Fibroblast of lung (primary cell): ENCODE measurements around the gene ADAM33.

Source experiments
- CTCF ChIP-seq, 2 donors: IDR thresholded peaks in 1 of 2; conservative IDR thresholded peaks in 1 of 2; 1 replicate in 1 of 2; 2 replicates in 1 of 2; pipeline ENCODE4 v1.5.1; 2011 to 2012; ENCODE audit warnings: low read length in 2 of 2, control low read depth in 1 of 2, inconsistent platforms in 1 of 2, low read depth in 1 of 2, mild to moderate bottlenecking in 1 of 2
- EZH2 ChIP-seq: IDR thresholded peaks from 2 replicates; pipeline ENCODE4 v1.5.1; 2012; ENCODE audit warnings: low read length, control low read depth, mild to moderate bottlenecking; ENCODE audit errors: missing control alignments

- TF ChIP-seq CTCF (conservative IDR thresholded peaks at IDR 0.05 in 1 of 2, IDR thresholded peaks at IDR 0.05 in 1 of 2; ENCODE audit: low read depth in 1 of 2, low read length in 2 of 2) (no peak), EZH2 (no peak)
Observed at GRCh38 chr20:3691897-3692296, 10.1 kb upstream of the ADAM33 start.
